SK-N-SH (cell line): Measurements from ENCODE around the gene LCORL. TPM values are rescaled to one million over a fixed set of nuclear protein-coding genes. Genes with fewer than 3 reads are reported as not detected.

Experiments
- CTCF ChIA-PET: fragments of 300-600, 350-600 bp; formaldehyde crosslinking; extraction: SDS; loops from one replicate; lab custom pipeline; 2021; lab: Yijun Ruan, JAX
- POLR2A ChIA-PET: fragments of 350-600 bp; sonication (Branson Sonifier 250); formaldehyde crosslinking; extraction: SDS; loops from one replicate; lab custom pipeline; 2020; ENCODE audit warnings: antibody characterized with exemption, inconsistent platforms; lab: Yijun Ruan, JAX
- DNase-seq: peaks from one replicate; pipeline ENCODE4 v3.0.0; 2012
- H2AFZ ChIP-seq: fragments of 200-600 bp; sonication (generic); 2 replicates; pipeline ENCODE4 v1.8.1; 2016; ENCODE audit warnings: antibody characterized with exemption, mild to moderate bottlenecking, low read depth
- H3F3A ChIP-seq: fragments of 200-600 bp; sonication (generic); replicated peaks from 2 replicates; pipeline ENCODE3; 2016; ENCODE audit warnings: antibody characterized with exemption, mild to moderate bottlenecking; ENCODE audit not compliant: insufficient read depth
- H3K27ac ChIP-seq, 2 experiments: fragments of 200-500 bp in 1 of 2; fragments of 200-600 bp in 1 of 2; sonication (Bioruptor generic) in 1 of 2; sonication (generic), shearing (Covaris generic) in 1 of 2; 2 replicates each; pipeline versions ENCODE4 v1.5.1 to v1.6.1; 2014 to 2016; ENCODE audit warnings: low read depth in 2 of 2, inconsistent platforms in 1 of 2, low read length in 1 of 2, mild to moderate bottlenecking in 1 of 2, mixed read lengths in 1 of 2
- H3K27me3 ChIP-seq: fragments of 200-600 bp; sonication (generic), shearing (Covaris generic); 2 replicates; pipeline ENCODE4 v1.6.1; 2016; ENCODE audit warnings: mixed run types; ENCODE audit not compliant: insufficient read depth
- H3K36me3 ChIP-seq, 2 experiments: fragments of 200-500 bp in 1 of 2; fragments of 200-600 bp in 1 of 2; sonication (Bioruptor generic) in 1 of 2; sonication (generic) in 1 of 2; replicated peaks in 1 of 2; 2 replicates each; pipeline versions ENCODE3 to v1.5.1; 2014 to 2016; ENCODE audit warnings: low read length in 1 of 2, mild to moderate bottlenecking in 1 of 2; ENCODE audit not compliant: insufficient read depth in 2 of 2, control insufficient read depth in 1 of 2
- H3K4me1 ChIP-seq, 2 experiments: fragments of 200-500 bp in 1 of 2; fragments of 200-600 bp in 1 of 2; sonication (Bioruptor generic) in 1 of 2; sonication (generic), shearing (Covaris generic) in 1 of 2; 2 replicates each; pipeline versions ENCODE4 v1.5.1 to v1.6.1; 2014 to 2016; ENCODE audit warnings: low read depth in 1 of 2, low read length in 1 of 2, mixed run types in 1 of 2; ENCODE audit not compliant: insufficient read depth in 2 of 2, control insufficient read depth in 1 of 2
- H3K4me2 ChIP-seq: fragments of 200-600 bp; sonication (generic), shearing (Covaris generic); 2 replicates; pipeline ENCODE4 v1.6.1; 2017; ENCODE audit warnings: mixed run types
- H3K4me3 ChIP-seq, 2 experiments: fragments of 200-500 bp in 1 of 2; fragments of 200-600 bp in 1 of 2; sonication (Bioruptor generic) in 1 of 2; sonication (generic), shearing (Covaris generic) in 1 of 2; 2 replicates each; pipeline versions ENCODE4 v1.5.1 to v1.8.1; 2014 to 2016; ENCODE audit warnings: low read depth in 2 of 2, inconsistent platforms in 1 of 2, low read length in 1 of 2, mild to moderate bottlenecking in 1 of 2, mixed read lengths in 1 of 2, moderate library complexity in 1 of 2
- H3K79me2 ChIP-seq: fragments of 200-600 bp; sonication (generic); 2 replicates; pipeline ENCODE4 v1.8.1; 2017; ENCODE audit warnings: mild to moderate bottlenecking; ENCODE audit not compliant: insufficient read depth
- H3K9ac ChIP-seq: fragments of 200-600 bp; sonication (generic); 2 replicates; pipeline ENCODE4 v1.6.1; 2017; ENCODE audit warnings: mixed run types
- H3K9me2 ChIP-seq: fragments of 200-600 bp; sonication (generic); 2 replicates; pipeline ENCODE4 v1.6.1; 2017; ENCODE audit warnings: mixed run types
- H3K9me3 ChIP-seq: fragments of 200-600 bp; sonication (generic); 2 replicates; pipeline ENCODE4 v1.6.1; 2017; ENCODE audit warnings: mixed run types, mild to moderate bottlenecking, moderate library complexity
- H4K20me1 ChIP-seq: fragments of 200-600 bp; sonication (generic); 2 replicates; pipeline ENCODE4 v1.6.1; 2017; ENCODE audit warnings: mild to moderate bottlenecking, mixed run types; ENCODE audit not compliant: insufficient read depth
- ELF1 ChIP-seq: IDR thresholded peaks from 2 replicates; pipeline ENCODE4 v1.4.0; 2012
- EP300 ChIP-seq, 2 experiments: IDR thresholded peaks; 2 replicates each; pipeline versions ENCODE4 v1.4.0 to v1.6.1; 2012; ENCODE audit warnings: borderline replicate concordance in 1 of 2, low read depth in 1 of 2, low read length in 1 of 2
- FOSL2 ChIP-seq: IDR thresholded peaks from 2 replicates; pipeline ENCODE4 v1.4.0; 2012; ENCODE audit warnings: low read depth, mild to moderate bottlenecking, moderate library complexity, borderline replicate concordance
- GABPA ChIP-seq: IDR thresholded peaks from 2 replicates; pipeline ENCODE4 v1.4.0; 2012; ENCODE audit warnings: low read depth, mild to moderate bottlenecking
- GATA2 ChIP-seq: sonication (generic); formaldehyde crosslinking; IDR thresholded peaks from 2 replicates; pipeline ENCODE4 v1.5.0; 2020; ENCODE audit warnings: mild to moderate bottlenecking, missing genetic modification reagents
- MEF2A ChIP-seq: IDR thresholded peaks from 2 replicates; pipeline ENCODE4 v1.4.0; 2012; ENCODE audit warnings: low read depth, borderline replicate concordance
- NFIC ChIP-seq: IDR thresholded peaks from 2 replicates; pipeline ENCODE4 v1.4.0; 2012; ENCODE audit warnings: borderline replicate concordance
- RAD21 ChIP-seq: IDR thresholded peaks from 2 replicates; pipeline ENCODE4 v1.6.1; 2012; ENCODE audit warnings: mild to moderate bottlenecking, low read length
- RCOR1 ChIP-seq: fragments of 150-350 bp; IDR thresholded peaks from 2 replicates; pipeline ENCODE4 v1.6.1; 2017; ENCODE audit warnings: antibody characterized with exemption, low read length
- RXRA ChIP-seq: IDR thresholded peaks from 2 replicates; pipeline ENCODE4 v1.4.0; 2012; ENCODE audit warnings: low read depth, mild to moderate bottlenecking, borderline replicate concordance
- WGBS: methylation state at CpG from one replicate; pipeline ENCODE4 v1.1.6; 2017; ENCODE audit warnings: low lambda C conversion rate; 5-methylcytosine and 5-hydroxymethylcytosine counted together
- polyA plus RNA-seq, 3 experiments: library from polyadenylated mRNA; depleted of rRNA; stranded (reverse); fragments of >200 nt; gene quantifications; 2 replicates each; pipeline ENCODE4 v1.2.3, GENCODE V29; 2012
- TF ChIP-seq, protein P1 (sequence below): IDR thresholded peaks from 2 replicates; pipeline ENCODE4 v1.4.0; 2012; ENCODE audit warnings: low read depth, borderline replicate concordance
- TF ChIP-seq, protein P2 (sequence below): fragments of 150-350 bp; IDR thresholded peaks from 2 replicates; pipeline ENCODE4 v1.6.1; 2016; ENCODE audit warnings: mild to moderate bottlenecking, low read depth, low read length
- TF ChIP-seq, protein P3 (sequence below): fragments of 150-350 bp; IDR thresholded peaks from 2 replicates; pipeline ENCODE4 v1.6.1; 2017; ENCODE audit warnings: antibody characterized with exemption, low read length, low read depth, borderline replicate concordance
- TF ChIP-seq, protein P4 (sequence below): IDR thresholded peaks from 2 replicates; pipeline ENCODE4 v1.4.0; 2012; ENCODE audit warnings: low read depth, borderline replicate concordance
- TF ChIP-seq, protein P5 (sequence below): IDR thresholded peaks from 2 replicates; pipeline ENCODE4 v1.6.1; 2012; ENCODE audit warnings: mild to moderate bottlenecking, low read depth, low read length, moderate library complexity
- TF ChIP-seq, protein P6 (sequence below): fragments of 200-600 bp; sonication (generic); IDR thresholded peaks from 2 replicates; pipeline ENCODE4 v1.6.1; 2017; ENCODE audit warnings: antibody characterized with exemption, mild to moderate bottlenecking, moderate library complexity

The LCORL gene
- polyA plus RNA-seq, 1 of the 3 experiments (the other 2 are of a cell fraction), result 1.9 TPM

DNA sequence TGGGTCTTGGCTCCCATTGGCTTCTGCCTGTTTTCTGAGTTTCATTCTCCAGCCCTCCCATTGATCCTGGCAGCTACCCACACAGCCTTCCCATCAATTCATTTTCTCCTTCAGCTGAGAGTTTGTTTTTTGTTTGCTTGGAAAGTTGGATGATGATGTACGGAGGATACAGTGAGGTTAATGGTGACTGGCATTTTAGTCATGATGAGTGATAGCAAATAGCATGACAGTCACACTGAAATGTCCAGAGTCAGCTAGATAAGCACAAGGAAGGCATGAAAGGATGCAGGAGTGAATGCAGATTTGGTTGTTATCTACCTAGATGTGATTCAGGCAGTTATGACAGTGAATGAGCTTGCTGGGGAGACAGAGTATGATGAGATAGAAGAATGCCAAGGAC lies 30.6 kb upstream of the LCORL start:
- Histone ChIP-seq H3K79me2 (no peaks in the 10 kb centered on the region), H4K20me1 (no peaks in the 10 kb centered on the region), H3K4me1 (no peaks in the 10 kb centered on the region), H3K27ac (no peak overlapping the region), H2AFZ (no peak overlapping the region), H3K4me2 (no peak overlapping the region), H3K27me3 (no peaks in the 10 kb centered on the region), H3K9me2 (no peaks in the 10 kb centered on the region), H3K4me3 (no peak overlapping the region), H3K36me3 (no peaks in the 10 kb centered on the region), H3K9me3 (no peaks in the 10 kb centered on the region), H3F3A (no peaks in the 10 kb centered on the region), H3K9ac (no peak overlapping the region)
- 35% methylated on average over 1 of the region's 1 CpG for WGBS
- CTCF ChIA-PET, result no interaction called here
- TF ChIP-seq RCOR1 (no peak), GABPA (no peak), ELF1 (no peak), RXRA (no peak), MEF2A (no peak), NFIC (no peak), GATA2 (CRISPR knock-in tag) (no peak), FOSL2 (no peak)
- TF ChIP-seq, protein P1, sequence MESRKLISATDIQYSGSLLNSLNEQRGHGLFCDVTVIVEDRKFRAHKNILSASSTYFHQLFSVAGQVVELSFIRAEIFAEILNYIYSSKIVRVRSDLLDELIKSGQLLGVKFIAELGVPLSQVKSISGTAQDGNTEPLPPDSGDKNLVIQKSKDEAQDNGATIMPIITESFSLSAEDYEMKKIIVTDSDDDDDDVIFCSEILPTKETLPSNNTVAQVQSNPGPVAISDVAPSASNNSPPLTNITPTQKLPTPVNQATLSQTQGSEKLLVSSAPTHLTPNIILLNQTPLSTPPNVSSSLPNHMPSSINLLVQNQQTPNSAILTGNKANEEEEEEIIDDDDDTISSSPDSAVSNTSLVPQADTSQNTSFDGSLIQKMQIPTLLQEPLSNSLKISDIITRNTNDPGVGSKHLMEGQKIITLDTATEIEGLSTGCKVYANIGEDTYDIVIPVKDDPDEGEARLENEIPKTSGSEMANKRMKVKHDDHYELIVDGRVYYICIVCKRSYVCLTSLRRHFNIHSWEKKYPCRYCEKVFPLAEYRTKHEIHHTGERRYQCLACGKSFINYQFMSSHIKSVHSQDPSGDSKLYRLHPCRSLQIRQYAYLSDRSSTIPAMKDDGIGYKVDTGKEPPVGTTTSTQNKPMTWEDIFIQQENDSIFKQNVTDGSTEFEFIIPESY, result no peak
- TF ChIP-seq, protein P2, sequence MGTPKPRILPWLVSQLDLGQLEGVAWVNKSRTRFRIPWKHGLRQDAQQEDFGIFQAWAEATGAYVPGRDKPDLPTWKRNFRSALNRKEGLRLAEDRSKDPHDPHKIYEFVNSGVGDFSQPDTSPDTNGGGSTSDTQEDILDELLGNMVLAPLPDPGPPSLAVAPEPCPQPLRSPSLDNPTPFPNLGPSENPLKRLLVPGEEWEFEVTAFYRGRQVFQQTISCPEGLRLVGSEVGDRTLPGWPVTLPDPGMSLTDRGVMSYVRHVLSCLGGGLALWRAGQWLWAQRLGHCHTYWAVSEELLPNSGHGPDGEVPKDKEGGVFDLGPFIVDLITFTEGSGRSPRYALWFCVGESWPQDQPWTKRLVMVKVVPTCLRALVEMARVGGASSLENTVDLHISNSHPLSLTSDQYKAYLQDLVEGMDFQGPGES, result no peak
- TF ChIP-seq, protein P3, sequence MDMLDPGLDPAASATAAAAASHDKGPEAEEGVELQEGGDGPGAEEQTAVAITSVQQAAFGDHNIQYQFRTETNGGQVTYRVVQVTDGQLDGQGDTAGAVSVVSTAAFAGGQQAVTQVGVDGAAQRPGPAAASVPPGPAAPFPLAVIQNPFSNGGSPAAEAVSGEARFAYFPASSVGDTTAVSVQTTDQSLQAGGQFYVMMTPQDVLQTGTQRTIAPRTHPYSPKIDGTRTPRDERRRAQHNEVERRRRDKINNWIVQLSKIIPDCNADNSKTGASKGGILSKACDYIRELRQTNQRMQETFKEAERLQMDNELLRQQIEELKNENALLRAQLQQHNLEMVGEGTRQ, result no peak
- TF ChIP-seq, protein P4, sequence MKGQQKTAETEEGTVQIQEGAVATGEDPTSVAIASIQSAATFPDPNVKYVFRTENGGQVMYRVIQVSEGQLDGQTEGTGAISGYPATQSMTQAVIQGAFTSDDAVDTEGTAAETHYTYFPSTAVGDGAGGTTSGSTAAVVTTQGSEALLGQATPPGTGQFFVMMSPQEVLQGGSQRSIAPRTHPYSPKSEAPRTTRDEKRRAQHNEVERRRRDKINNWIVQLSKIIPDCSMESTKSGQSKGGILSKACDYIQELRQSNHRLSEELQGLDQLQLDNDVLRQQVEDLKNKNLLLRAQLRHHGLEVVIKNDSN, result no peak
- no peak for DNase-seq
- POLR2A ChIA-PET, result no interaction called here

DNA sequence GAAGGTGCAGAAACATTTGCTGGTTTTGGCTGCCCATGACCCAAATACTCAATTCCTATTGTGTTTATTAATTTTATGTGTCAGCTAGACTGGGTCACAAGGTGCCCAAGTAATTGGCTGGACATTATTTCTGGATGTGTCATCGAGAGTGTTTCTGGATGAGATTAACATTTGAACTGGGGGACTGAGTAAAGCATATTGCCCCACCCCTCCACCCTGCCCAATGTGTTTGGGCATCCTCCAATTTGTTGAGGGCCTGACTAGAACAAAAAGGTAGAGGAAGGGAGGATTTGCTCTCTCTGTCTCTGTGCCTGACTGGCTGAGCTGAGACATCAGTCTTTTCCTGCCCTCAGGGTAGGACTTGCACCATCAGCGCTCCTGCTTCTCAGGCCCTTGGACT lies 29.7 kb upstream of the LCORL start:
- H3K36me3 ChIP-seq, result no peaks in the 10 kb centered on the region
- H2AFZ ChIP-seq, result no peak overlapping the region
- H4K20me1 ChIP-seq, result no peaks in the 10 kb centered on the region
- no peak overlapping the region for H3K4me2 ChIP-seq
- no peak for DNase-seq
- no peak overlapping the region for H3K9ac ChIP-seq
- 41% methylated on average over 2 of the region's 2 CpGs for WGBS
- H3K27me3 ChIP-seq, result no peaks in the 10 kb centered on the region
- ChIA-PET POLR2A (no interaction called here), CTCF (no interaction called here)
- H3K4me1 ChIP-seq, result no peaks in the 10 kb centered on the region
- no peaks in the 10 kb centered on the region for H3K9me2 ChIP-seq
- H3K4me3 ChIP-seq, result no peak overlapping the region
- no peaks in the 10 kb centered on the region for H3F3A ChIP-seq
- no peaks in the 10 kb centered on the region for H3K79me2 ChIP-seq
- no peaks in the 10 kb centered on the region for H3K9me3 ChIP-seq
- H3K27ac ChIP-seq, result no peak overlapping the region
- TF ChIP-seq NFIC (no peak), RAD21 (no peak), ELF1 (no peak), EP300 (IDR thresholded peaks at IDR 0.05; ENCODE audit: borderline replicate concordance in 1 of 2, low read depth in 1 of 2, low read length in 1 of 2) (no peak), GABPA (no peak)
- TF ChIP-seq, protein P5, sequence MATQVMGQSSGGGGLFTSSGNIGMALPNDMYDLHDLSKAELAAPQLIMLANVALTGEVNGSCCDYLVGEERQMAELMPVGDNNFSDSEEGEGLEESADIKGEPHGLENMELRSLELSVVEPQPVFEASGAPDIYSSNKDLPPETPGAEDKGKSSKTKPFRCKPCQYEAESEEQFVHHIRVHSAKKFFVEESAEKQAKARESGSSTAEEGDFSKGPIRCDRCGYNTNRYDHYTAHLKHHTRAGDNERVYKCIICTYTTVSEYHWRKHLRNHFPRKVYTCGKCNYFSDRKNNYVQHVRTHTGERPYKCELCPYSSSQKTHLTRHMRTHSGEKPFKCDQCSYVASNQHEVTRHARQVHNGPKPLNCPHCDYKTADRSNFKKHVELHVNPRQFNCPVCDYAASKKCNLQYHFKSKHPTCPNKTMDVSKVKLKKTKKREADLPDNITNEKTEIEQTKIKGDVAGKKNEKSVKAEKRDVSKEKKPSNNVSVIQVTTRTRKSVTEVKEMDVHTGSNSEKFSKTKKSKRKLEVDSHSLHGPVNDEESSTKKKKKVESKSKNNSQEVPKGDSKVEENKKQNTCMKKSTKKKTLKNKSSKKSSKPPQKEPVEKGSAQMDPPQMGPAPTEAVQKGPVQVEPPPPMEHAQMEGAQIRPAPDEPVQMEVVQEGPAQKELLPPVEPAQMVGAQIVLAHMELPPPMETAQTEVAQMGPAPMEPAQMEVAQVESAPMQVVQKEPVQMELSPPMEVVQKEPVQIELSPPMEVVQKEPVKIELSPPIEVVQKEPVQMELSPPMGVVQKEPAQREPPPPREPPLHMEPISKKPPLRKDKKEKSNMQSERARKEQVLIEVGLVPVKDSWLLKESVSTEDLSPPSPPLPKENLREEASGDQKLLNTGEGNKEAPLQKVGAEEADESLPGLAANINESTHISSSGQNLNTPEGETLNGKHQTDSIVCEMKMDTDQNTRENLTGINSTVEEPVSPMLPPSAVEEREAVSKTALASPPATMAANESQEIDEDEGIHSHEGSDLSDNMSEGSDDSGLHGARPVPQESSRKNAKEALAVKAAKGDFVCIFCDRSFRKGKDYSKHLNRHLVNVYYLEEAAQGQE, result no peak
- TF ChIP-seq, protein P4, result no peak
- TF ChIP-seq, protein P6, sequence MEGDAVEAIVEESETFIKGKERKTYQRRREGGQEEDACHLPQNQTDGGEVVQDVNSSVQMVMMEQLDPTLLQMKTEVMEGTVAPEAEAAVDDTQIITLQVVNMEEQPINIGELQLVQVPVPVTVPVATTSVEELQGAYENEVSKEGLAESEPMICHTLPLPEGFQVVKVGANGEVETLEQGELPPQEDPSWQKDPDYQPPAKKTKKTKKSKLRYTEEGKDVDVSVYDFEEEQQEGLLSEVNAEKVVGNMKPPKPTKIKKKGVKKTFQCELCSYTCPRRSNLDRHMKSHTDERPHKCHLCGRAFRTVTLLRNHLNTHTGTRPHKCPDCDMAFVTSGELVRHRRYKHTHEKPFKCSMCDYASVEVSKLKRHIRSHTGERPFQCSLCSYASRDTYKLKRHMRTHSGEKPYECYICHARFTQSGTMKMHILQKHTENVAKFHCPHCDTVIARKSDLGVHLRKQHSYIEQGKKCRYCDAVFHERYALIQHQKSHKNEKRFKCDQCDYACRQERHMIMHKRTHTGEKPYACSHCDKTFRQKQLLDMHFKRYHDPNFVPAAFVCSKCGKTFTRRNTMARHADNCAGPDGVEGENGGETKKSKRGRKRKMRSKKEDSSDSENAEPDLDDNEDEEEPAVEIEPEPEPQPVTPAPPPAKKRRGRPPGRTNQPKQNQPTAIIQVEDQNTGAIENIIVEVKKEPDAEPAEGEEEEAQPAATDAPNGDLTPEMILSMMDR, result no peak
